UCSD-AML1 (cell line): ENCODE measurements around the gene PRTN3.

ENCODE experiments used
- DNase-seq: peaks from one replicate; lab custom pipeline; 2025; ENCODE audit not compliant: unreplicated experiment; lab: John Stamatoyannopoulos, UW

The PRTN3 gene

DNA sequence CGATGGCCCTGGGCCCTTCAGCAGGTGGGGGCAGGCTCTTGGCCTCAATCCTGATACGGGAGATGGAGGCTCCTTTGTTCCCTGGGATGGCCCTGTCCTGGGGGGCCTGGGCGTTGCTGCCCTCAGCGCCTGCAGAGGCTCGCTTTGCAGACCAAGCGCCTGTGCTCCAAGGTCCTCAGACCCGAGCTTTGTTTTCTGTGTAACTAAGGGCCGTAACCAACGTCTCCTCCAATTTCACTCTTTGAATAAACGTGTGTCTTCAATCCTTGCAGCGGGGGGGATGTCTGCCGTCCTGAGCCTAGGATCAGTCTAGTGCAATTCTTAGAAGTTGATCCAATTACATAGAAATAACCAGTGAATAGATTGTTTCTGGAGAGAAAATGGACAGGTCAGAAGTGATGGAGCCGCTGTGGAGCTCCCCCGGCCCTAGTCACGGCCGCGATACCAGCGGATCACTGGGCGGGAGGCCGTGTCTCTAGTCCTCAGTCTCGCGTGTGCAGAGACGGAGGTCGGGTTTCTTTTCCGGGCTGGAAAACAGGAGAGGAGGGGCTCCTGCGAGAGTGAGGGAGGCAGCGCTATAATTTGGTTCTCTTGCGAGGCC is 38.2 kb upstream of the PRTN3 start:
- DNase-seq, result no peak

GRCh38 chr19:803099-803561 is 37.7 kb upstream of the PRTN3 start:
- no peak for DNase-seq

GRCh38 chr19:803686-804418 is 36.9 kb upstream of the PRTN3 start:
- DNase-seq, result no peak

DNA sequence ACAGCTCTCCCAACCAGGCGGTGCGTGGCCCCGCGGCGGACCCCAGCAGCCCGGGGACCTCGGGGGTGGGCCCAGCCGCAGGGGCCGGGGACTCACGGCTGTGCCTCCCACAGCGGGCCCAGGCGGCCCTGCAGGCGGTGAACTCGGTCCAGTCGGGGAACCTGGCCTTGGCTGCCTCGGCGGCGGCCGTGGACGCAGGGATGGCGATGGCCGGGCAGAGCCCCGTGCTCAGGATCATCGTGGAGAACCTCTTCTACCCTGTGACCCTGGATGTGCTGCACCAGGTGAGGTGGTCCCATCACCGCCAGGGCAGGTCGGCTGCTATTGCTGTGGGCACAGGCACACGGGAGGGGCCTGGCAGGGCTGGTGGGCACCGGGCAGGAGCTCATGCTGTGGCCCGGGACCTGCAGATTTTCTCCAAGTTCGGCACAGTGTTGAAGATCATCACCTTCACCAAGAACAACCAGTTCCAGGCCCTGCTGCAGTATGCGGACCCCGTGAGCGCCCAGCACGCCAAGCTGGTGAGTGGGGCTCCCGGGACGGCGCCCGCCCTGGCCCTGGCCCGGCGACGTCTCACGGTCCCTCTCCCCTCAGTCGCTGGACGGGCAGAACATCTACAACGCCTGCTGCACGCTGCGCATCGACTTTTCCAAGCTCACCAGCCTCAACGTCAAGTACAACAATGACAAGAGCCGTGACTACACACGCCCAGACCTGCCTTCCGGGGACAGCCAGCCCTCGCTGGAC is 36.2 kb upstream of the PRTN3 start:
- no peak for DNase-seq

- no peak for DNase-seq
These were observed 35.6 kb upstream of the PRTN3 start for GRCh38 chr19:805166-805551.

DNA sequence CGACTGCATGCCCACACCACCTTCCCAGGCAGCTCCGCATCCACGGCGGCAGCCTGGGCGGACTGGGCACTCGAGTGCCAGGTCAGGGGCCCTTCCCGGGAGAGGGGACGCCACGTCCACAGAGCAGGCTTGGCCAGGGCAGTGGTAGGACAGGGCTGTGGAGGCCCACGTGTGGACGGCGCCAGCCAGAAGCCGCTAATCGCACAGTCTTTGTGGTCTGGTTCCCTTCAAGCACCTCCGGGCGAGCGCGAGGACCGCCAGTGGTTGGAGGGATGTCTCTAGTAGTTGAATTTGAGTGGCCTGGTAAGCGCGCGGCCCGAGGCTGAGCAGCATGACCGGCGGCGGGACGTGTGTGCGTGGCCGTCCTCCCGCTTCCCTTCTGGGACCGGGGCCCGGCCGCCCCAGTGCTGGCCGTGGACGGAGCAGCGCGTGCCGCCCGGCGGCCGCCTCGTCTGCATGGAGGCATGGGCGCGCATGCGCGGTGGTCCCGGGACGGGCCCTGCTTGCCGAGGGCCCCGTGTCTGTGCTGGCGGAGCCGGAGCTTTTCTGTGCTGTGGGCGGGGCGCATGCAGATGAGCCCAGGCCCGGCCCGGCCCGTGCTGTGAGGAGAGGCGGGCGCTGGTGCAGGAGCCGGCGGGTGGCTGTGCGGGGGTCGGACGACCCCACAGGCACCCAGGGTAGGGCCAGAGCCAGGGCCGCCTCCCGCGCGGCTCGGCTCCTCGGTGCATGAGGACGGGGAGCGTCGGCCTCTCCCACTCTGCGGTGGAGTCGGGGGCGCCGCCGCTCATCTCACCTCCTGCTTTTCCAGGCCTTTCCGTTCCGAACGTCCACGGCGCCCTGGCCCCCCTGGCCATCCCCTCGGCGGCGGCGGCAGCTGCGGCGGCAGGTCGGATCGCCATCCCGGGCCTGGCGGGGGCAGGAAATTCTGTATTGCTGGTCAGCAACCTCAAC is 34.9 kb upstream of the PRTN3 start:
- no peak for DNase-seq

- DNase-seq, result no peak
These were observed 33.9 kb upstream of the PRTN3 start for GRCh38 chr19:806815-807421.

- no peak for DNase-seq
These were observed 33.0 kb upstream of the PRTN3 start for GRCh38 chr19:807627-808422.

- DNase-seq, result no peak
These were observed 32.4 kb upstream of the PRTN3 start for GRCh38 chr19:808423-808775.

- no peak for DNase-seq
These were observed 30.5 kb upstream of the PRTN3 start for GRCh38 chr19:810077-810855.

DNA sequence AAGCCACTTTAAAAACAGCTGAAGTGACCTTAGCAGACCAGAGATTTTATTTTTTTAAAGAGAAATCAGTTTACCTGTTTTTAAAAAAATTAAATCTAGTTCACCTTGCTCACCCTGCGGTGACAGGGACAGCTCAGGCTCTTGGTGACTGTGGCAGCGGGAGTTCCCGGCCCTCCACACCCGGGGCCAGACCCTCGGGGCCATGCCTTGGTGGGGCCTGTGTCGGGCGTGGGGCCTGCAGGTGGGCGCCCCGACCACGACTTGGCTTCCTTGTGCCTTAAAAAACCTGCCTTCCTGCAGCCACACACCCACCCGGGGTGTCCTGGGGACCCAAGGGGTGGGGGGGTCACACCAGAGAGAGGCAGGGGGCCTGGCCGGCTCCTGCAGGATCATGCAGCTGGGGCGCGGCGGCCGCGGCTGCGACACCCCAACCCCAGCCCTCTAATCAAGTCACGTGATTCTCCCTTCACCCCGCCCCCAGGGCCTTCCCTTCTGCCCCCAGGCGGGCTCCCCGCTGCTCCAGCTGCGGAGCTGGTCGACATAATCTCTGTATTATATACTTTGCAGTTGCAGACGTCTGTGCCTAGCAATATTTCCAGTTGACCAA is 29.8 kb upstream of the PRTN3 start:
- DNase-seq, result no peak

DNA sequence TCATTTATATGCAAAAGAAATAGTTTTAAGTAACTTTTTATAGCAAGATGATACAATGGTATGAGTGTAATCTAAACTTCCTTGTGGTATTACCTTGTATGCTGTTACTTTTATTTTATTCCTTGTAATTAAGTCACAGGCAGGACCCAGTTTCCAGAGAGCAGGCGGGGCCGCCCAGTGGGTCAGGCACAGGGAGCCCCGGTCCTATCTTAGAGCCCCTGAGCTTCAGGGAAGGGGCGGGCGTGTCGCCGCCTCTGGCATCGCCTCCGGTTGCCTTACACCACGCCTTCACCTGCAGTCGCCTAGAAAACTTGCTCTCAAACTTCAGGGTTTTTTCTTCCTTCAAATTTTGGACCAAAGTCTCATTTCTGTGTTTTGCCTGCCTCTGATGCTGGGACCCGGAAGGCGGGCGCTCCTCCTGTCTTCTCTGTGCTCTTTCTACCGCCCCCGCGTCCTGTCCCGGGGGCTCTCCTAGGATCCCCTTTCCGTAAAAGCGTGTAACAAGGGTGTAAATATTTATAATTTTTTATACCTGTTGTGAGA is 29.2 kb upstream of the PRTN3 start:
- DNase-seq, result no peak

- no peak for DNase-seq
These were observed 28.6 kb upstream of the PRTN3 start for GRCh38 chr19:812049-812746.

DNA sequence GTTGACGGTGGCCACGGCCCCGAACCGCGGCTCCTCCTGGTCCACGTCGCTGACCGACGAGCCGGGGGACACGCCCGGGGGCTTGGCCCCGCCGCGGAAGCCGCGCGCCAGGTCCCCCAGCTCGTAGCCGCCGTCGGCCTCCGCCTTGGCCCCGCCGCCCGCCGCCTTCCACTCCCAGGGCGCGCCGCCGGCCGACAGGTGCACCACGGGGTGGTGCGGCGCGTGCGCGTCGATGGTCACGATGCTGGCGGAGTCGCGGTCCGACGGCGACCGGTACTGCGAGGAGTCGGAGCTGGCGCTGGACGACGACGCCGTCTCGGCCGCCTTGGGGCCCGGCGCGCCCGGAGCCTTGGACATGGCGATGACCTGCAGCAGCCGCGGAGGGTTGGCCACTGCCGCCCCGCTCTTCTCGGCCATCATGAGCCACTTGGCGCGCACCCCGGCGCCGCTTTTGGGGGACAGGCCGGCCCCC is 28.0 kb upstream of the PRTN3 start:
- no peak for DNase-seq

DNA sequence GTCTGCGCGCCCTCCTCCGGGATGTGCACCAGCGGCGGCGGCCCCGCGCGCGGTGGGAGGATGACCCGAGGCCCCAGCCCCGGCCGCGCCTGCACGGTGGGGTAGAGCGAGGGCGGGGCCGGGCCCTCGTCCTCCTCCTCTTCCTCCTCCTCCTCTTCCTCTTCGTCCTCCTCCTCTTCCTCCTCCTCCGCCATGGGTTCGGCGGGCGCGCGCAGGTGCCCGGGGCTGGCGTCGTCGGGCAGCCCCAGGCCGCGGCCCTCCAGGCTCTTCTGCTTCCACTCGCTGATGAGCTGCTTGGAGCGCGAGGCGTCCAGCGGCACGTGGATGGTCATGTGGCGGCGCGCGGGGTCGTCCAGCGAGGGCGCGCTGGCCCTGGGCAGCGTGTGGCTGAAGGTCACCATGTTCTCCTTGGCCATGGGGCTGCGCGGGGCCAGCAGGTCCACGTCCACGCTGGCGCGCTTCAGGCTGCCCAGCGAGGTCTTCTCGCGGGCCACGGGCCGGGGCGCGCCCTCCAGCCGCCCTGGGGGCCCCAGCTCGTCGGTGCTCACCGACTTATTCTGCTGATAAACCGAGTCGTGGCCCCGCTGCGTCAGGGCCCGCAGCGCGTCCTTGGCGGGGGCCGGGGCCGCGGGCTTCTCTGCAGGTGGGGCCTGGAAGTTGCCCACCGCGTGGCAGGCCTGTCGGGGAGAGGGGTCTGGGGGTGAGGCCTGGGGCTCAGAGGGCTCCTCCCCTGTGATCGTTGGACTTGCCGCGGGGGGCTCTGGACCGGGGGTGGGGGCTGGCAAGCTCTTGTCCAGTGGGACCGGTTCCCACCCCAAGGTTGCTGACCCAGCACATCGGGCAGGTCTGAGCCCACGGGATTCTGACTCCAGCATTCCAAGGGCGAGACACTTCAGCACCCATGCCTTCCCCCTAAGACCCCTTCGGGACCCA is 27.3 kb upstream of the PRTN3 start:
- no peak for DNase-seq
